NOMO-1 treated with dmso at 0.1 percent for 144 hours (cell line): Measurements from ENCODE around the gene CALHM3.

Experiments
- DNase-seq: peaks from one replicate; lab custom pipeline; 2025; ENCODE audit not compliant: unreplicated experiment; lab: John Stamatoyannopoulos, UW

Gene CALHM3

DNA sequence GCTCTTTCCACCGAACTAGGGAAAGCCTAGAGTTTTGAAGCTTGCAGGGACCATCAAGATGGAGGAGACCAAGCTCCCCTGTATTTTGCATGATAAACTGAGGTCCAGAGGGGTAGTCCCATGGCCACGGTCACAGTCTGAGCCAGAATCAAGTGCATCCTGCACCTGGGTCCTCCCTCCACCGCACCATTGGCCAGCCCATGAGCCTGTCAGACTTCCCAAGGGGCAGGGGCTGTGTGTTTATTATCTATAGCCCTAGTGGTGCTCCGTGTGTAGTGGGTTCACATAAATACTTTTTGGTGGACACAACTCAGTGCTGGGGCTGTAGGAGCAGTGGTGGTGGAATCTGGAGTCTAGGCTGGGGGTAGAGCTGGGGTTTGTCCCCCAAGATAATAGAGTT lies 3.6 kb downstream of the CALHM3 start:
- no peak for DNase-seq

DNA sequence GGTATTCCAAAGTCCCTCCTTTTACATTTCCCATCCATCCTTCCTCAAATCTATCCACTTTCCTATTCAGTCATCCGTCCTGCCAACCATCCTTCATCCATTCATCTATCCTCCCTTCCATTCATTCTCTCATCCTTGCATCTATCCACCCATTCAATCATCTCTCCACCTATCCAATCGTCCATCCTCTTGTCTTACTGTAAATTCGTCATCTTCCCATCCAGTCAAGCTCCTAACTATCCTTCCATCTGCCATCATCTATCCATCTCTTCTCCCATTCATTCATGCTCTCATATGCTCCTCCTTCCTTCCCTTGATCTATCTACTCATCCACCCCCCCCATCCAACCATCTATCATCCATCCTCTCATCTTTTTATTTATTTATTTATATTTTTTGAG lies 5.0 kb downstream of the CALHM3 start:
- DNase-seq: no peak

DNA sequence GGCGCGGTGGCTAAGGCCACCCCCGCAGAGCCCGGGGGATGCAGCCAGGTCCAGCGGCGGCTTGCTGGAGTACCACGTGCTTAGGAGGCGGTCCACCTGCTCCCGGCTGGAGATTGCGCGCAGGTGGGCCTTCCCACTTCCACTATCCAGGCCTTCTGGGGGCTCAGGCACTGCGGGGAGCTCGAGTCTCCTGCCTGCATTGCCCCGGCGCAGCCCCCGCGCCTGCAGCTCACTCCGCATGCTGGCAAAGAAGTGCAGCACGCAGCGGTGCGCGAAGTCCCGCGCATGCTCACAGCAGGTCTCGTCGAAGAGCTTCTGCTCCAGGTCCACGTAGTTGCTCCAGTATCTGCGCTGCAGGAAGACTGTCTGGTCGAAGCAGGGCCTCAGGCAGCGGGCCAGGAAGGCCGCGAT lies 5.8 kb downstream of the CALHM3 start:
- no peak for DNase-seq

DNA sequence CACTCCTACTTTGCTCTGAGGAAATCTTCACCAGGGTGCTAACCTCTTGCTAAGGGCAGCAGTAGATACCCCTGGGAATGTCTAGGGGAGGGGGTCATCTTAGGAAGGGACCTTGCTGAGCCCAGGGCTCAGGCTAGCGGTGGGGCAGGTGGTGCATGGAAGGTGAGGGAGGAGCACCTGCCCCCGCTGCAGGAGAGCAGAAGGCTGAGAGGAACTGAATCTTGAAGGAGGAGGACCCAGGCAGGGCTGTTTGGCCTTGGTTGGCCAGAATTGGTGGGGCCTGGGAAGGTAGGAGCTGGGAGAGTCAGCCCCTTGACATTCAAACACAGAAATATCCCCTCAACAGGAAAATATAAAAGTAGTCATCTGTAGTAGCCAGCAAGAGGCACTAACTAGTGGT lies 7.0 kb downstream of the CALHM3 start:
- peak; percentile 59 for DNase-seq

DNA sequence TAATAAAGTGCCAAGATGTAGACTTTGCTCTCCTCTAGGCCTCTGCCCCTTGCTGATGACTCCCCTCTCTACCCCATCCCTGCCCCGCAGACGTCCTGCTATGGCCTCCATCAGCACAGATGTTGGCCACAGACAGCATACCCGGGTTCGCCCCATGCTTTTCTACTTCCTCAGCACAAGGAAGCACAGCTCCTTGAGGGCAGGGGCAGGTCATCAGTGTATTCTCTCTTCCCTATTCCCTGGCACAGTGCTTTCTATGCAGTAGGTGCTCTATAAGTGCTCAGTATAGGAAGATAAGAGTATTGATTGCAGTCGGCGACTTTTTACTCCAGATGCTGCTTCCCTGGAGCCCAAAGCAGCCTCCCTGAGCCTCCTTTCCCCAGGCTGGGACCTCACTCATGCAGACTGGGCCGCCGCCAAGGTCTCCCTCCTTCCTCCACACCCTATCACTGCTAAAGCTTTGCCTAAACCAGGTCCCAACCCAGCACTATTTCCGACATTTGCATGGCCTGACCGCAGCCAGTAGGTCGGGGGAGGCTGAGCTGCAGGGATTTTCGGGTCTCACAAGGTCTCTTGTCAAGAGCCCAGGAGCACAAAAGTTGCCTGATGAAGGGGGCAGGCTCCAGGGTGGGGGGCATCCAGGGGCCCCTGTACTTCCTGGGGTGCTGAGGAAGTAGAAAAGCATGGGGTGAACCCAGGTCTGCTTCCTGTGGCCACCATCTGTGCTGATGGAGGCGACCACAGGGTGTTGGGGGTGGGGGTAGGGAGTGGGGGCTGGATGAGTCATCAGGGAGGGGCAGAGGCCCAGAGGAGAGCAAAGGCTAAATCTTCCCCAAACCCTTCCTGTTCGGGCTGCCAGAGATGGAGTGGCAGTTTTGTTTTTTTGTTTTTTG lies 8.0 kb downstream of the CALHM3 start:
- DNase-seq: peak; percentile 86

DNA sequence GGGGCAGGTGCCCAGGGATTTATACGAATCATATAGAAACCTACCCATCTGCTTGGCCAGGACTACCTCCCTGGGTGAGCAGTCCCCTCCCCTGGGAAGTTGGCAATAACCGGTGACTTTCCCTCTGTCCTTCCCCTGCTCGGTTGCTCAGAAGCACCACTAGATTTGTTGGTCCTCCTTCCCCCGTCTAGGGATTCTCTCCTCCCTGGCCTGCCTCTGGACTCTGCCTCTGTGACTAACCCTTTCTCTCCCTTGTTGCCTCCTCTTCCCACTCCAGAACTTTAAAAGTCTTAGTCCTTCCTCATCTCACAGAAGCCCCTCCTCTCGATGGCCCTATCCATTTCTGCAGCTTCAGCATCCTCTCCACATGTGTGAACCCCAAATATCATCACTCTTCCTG lies 9.8 kb downstream of the CALHM3 start:
- no peak for DNase-seq

DNA sequence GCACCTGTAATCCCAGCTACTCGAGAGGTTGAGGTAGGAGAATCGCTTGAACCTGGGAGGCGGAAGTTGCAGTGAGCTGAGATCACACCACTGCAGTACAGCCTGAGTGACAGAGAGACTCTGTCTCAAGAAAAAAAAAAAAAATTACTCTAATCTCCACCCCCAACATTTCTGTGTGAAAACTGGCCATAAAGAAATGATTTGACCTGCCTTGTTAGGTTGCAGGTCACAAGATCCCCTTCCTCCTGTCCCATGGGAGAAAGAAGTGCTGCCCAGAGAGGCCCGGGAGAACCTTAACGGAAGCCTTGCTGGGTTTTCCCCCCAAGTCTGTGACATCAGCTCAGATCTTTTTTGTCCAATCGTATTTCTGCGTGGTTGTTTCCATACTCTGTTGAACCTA lies 11.6 kb downstream of the CALHM3 start:
- no peak for DNase-seq

DNA sequence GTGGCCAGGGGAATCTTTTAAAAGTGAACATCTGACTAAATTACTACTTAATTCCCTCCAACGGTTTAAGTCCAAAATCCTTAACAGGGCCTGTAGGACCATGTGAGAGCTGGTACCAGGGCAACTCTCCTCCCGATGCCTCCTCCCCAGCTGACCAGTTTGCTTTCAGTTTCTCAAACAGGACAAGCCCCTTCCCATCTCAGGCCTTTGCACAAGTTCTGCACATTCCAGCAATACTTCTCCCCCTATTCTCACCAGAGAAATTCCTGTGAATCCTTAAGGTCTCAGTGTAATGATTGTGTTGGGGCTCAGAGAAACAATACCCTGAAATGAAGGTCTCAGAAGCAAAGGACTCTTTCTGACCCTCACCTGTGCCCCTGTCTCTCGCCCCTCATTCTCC lies 12.3 kb downstream of the CALHM3 start:
- no peak for DNase-seq

DNA sequence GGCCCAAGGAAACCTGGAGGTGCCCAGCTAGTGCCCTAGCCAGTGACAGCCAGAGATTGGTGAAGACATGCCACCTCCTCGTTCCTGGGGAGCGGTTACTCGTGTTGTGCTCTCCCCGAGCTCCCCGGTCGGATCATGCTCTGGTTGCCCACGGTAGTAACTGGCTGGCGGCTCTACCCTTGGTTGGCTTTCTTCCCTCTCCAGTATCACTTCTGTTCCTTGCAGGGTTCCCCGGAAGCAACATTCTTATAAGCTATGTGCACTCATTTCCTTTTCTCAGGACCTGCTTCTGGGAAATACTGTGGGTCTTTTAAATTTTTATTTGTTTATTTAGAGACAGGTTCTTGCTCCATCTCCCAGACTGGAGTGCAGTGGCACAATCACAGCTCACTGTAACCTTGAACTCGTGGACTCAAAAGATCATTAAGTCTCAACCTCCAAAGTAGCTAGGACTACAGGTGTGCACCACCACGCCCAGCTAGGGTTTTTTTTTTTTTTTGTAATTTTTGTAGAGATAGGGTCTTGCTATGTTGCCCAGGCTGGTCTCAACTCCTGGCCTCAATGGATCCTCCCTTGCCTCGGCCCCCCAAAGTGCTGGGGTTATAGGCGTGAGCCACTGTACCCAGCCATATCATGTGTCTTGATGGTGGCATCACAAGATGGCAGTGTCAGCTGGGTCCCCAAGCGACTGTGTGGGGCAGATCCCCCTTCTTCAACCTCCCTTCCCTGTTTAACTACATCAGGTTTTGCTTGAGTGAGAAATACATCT lies 13.4 kb downstream of the CALHM3 start:
- DNase-seq: no peak

DNA sequence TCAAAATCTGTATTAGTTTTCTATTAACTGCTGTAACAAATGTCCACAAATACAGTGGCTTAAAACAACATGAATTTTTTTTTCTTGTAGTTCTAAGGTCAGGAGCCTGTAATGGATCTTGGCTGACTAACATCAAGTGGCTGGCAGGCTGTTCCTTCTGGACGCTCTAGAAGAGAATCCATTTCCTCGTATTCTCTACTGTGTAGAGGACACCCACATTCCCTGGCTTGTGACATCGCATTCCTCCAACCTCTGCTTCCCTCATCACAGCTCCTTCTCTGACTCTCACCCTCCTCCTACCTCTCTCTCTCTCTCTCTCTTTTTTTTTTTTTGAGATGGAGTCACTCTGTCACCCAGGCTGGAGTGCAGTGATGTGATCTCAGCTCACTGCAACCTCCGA lies 15.5 kb downstream of the CALHM3 start:
- no peak for DNase-seq

DNA sequence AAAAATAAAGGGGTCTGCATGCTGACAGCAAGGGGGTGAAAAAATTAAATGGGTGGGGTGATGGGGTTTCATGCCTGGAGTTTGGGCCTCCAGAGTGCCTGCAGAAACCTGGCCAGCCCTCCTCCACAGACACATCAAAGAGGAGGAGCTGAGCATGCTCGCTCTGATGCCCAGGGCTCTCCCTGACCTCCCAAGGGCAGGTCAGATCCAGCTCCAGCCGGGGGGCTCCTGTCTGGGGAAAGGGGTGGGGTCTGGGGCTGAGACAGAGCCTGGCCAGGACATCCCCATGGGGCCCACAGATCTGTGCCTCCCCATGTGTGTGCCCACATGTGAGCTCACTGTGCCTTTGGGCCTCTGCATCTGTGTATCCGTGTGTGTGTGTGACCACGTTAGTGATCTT lies 19.4 kb downstream of the CALHM3 start:
- no peak for DNase-seq

DNA sequence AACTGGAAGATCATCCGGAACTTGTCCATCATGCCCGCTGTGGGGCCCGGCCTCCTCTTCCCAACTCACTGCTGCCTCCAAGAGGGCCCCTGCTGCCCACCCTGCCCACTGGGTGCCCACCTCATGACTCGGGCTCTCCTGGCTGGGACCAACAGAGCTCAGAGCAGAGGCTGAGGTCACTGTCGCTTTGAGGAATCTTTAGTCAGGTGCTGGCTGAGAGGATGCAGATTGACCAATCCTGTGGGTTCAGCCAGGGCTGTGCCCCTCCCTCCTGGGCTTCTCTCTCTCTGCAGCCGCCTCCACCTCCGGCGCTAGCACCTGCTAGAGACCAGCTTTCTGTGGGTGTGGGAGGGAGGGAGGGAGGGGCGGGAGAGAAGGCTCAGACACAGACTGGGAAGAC lies 20.3 kb downstream of the CALHM3 start, which contains the start of gene CALHM1:
Gene CALHM1, minus strand, starts transcription at position 181 of the 400 bp plus-strand sequence. Its CDS starts 149 bp downstream, at position 32.
- DNase-seq: no peak

DNA sequence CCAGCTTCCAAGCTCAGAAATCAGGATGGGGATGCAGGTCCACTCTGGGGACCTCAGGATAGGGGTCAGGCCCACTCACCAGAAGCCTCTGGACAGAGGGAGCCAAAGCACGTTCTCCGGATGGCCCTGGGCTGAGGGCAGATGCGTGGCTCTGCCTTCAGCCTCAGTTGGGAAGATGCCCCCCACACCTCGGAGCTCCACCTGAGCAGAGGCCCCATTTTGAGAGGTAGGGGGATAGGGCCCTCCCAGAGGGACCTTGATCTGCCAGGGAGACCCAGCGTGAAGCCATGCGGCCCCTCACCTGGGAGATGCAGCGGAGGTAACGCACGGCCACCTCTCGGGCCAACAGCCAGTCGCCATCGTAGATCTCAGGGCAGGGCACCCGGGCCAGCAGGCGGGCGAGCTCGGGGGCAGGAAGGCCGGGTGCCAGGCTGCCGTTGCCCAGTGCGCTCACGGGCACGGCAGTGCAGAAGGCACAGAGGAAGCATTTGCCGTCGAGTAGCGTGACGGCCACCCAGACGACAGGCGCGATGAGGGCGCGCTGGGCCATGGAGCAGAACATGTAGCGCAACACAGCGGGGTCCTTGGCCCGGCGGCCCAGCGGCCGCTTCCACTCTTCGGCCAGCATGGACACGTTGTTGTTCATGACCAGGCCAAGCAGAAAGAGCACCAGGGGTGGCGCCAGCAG lies 21.0 kb downstream of the CALHM3 start:
- DNase-seq: no peak

DNA sequence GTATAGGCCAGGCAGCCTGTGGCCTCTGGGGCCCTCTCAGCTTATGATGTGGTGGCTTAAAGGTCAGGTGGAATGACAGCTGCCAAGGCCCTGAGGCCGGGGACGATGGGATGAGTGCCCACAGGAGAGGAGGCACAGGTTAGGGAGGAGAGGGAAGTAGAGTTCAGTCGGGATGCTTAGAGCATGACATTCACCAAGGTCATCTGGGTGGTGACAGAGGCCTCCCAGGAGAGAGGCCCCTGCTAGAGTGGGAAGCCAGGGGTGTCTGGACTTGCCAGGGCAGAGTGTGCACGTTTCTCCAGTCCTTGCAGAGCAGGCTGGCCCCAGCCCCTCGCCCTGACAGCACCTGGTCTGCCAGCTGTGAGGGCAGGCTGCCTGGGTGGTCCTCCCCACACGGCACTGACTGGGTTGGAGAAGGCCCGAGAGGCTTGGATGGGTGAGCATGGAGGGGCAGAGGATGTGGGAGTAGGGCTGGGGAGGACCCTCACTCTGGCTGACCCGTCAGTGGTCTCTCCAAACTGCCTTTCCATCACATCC lies 21.8 kb downstream of the CALHM3 start:
- DNase-seq: no peak

DNA sequence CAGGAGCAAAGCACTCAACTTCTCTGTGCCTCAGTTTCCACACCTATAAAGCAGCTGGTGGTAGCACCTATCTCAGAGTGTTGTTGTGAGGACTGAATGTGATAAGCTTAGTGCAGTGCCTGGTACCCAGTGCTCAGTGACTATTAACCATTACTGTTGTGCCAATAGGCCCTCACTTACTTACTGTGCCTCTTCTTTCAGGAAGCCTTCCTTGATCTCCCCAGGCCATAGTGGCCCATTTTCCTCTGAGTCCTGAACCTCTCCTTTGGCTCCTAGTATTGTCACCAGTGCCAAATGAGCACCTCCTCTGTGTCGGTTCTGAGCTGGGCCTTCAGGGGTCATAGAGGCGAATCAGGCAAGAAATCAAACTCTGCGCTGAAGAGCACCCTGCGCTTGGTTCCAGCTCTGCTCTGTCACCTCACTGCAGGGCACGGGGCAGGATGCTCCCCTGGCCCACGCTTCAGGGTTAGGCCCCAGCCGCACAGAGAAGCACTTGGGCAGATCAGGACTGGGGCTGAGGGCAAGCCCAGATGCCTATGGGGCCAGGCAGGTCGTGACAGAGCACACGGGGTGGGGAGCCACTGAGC lies 22.9 kb downstream of the CALHM3 start:
- DNase-seq: no peak

DNA sequence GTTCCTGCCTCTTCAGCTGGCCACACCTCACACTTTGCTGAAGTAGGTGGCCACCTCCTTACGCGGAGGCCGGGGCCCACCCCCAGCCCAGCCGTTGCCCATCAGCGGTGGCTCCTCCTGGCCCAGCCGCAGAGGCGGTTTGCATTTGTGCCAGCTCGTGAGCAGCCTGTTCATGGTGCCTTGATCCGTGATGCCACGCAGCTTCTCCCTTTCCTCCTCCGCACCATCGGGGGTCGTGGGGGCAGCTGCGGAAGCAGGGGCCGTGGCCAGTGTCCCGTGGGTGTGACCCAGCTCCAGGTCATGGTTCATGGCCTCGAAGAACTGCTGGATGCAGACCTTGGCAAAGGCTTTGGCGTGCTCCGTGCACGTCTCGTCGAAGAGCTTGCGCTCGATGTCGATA lies 23.8 kb downstream of the CALHM3 start:
- DNase-seq: no peak

DNA sequence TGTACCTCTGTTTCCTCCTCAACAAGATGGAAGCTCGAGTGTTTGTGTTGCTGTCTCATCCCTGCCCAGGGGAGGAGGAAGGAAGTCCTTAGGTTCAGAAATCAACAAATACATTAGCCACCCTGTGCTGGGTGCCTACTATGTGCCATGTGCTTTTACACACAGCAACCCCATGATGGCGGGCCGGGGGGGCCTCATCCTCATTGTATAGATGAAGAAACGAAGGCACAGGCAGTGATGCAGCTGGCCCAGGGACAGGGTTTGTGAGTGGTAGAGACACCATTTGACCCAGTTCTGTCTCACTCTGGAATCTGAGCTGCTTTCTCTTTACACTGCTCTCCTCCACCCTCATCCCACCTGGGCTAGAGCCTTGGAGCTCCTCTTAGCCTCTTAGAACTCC lies 25.0 kb downstream of the CALHM3 start:
- DNase-seq: no peak

DNA sequence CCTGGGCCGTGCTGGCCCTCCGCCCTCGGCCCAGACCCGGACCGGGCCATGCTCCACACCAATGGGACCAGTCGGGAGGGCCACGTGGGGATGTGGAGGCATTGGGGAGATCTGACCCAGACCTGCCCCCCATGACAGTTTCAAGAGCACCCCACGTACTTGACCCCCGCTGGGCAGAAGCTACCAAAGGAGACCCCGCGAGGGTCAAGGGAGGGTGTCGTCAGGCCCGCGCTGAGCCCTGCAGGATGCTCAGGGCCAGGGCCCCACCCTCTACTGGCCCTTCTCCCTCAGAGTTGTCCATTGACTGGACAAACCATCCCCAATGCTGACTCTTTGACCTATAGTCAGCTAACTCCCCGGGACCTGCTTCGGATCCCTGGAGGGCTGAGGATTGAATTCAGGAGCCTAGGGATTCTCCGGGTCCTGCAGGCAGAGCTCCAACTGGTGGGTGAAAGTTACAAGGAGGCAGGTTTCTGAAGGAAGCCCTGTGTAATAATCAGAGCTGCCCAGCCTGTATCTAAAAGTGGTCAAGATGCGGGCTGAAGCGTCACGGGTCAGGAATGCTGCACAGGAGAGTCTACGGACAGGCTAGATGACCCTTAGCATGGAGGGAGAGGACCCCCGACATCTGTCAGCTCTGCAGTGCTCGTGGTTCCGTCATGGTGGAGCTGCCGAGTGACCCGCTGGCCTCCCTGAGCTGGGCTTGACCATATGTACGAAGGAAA lies 26.4 kb downstream of the CALHM3 start:
- DNase-seq: no peak

DNA sequence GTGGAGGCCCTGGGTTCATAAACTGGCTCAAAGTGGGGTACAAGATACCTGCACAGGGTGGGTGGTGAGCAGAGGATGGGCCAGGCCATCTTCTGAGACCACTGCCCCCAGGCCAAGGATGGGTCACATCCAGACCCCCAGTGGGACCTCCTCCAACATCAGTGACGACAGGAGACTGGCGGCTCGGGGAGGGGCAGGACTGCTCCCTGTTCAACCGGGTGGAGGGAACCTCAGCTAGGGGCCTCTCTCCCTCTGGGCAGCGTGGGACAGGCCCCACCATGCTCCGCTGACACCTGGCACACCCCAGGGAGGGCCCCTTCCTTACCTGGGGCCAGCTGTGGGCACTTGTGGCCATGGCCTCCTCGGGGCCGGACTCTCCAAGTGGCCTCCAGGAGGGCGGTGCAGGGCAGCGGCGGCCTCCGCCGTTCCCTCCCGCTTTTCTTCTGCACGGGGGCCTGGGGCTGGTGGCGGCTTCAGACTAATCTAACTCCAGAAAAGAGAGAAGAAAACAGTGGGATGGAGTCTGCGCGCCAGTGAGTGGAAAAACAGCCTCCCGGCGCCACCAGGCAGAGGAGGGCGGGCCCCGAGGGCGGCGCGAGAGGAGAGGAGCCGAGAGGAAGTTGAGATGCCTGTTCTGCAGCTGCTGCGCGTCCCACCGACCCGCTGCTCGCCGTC lies 27.1 kb downstream of the CALHM3 start, which contains the start of gene CALHM2:
Gene CALHM2, minus strand, starts transcription at position 540 of the 675 bp plus-strand sequence. CDS start 2,429 bp downstream, outside the sequence.
- peak; percentile 40 for DNase-seq
